K562 (cell line): ENCODE measurements around the gene MFAP1. TPM values are rescaled to one million over a fixed set of nuclear protein-coding genes. Genes with fewer than 3 reads are reported as not detected.
A peak's percentile ranks its signal among the peaks of the same experiment; 100 is the strongest.

Experiments used
- ATAC-seq: fragments of 200-7000 bp; cut with Tn5 transposase; 3 replicates; pipeline ENCODE4 v1.9.1; 2020; ENCODE audit warnings: moderate library complexity
- BruUV-seq: library from RNA; stranded (reverse); fragments of 400-500 nt; replicated peaks from 2 replicates; lab custom pipeline; 2021; lab: Mats Ljungman, UMichigan
- CTCF ChIA-PET: fragments of 300-600 bp; formaldehyde crosslinking; extraction: SDS; loops from one replicate; lab custom pipeline; 2021; ENCODE audit warnings: low intra/inter-chr PET ratio; lab: Yijun Ruan, JAX
- POLR2A ChIA-PET: fragments of 300-600, 350-650 bp; sonication (Branson Sonifier 250); formaldehyde crosslinking; extraction: SDS; loops from one replicate; lab custom pipeline; 2021; ENCODE audit warnings: antibody characterized with exemption, inconsistent platforms; lab: Yijun Ruan, JAX
- DNase-seq, 4 experiments: peaks; one replicate each; pipeline versions ENCODE4 v3.0.0 to v3.0.0-alpha.2; 2011 to 2018; ENCODE audit warnings: low spot score in 3 of 4, mixed read lengths in 3 of 4; ENCODE audit errors: extremely low read depth in 1 of 4
- FAIRE-seq: peaks from 2 replicates; lab custom pipeline; 2011; peaks lifted over from hg19 to GRCh38; lab: Jason Lieb, UNC
- H2AFZ ChIP-seq: 2 replicates; pipeline ENCODE4 v1.6.0; 2011; ENCODE audit warnings: low read depth, low read length, control low read depth, inconsistent platforms
- H3K27ac ChIP-seq: fragments of 200-600 bp; 3 replicates; pipeline ENCODE4 v1.8.0; 2011; ENCODE audit warnings: low read depth, mild to moderate bottlenecking, control low read depth, inconsistent platforms, low read length, moderate library complexity, mixed read lengths; ENCODE audit errors: extremely low read depth
- H3K27me3 ChIP-seq, 2 experiments: fragments of 300-600 bp in 1 of 2; 2 replicates in 1 of 2; 3 replicates in 1 of 2; pipeline versions ENCODE4 v1.6.0 to v1.8.0; 2011; ENCODE audit warnings: inconsistent platforms in 2 of 2, low read length in 2 of 2, mild to moderate bottlenecking in 1 of 2, mixed read lengths in 1 of 2, moderate library complexity in 1 of 2; ENCODE audit not compliant: control insufficient read depth in 2 of 2, insufficient read depth in 2 of 2
- H3K36me3 ChIP-seq: fragments of 300-600 bp; 3 replicates; pipeline ENCODE4 v1.8.0; 2011; ENCODE audit warnings: mild to moderate bottlenecking, low read length, inconsistent platforms; ENCODE audit not compliant: control insufficient read depth, insufficient read depth
- H3K4me1 ChIP-seq, 2 experiments: fragments of 200-600 bp in 1 of 2; replicated peaks in 1 of 2; 2 replicates in 1 of 2; 3 replicates in 1 of 2; pipeline versions ENCODE4 v1.5.1 to v1.8.0; 2011; ENCODE audit warnings: inconsistent platforms in 2 of 2, low read length in 2 of 2, mild to moderate bottlenecking in 1 of 2, mixed read lengths in 1 of 2, moderate library complexity in 1 of 2; ENCODE audit not compliant: control insufficient read depth in 2 of 2, insufficient read depth in 2 of 2
- H3K4me2 ChIP-seq: 2 replicates; pipeline ENCODE4 v1.6.1; 2011; ENCODE audit warnings: low read length, control low read depth, inconsistent platforms, mixed read lengths; ENCODE audit not compliant: insufficient read depth
- H3K4me3 ChIP-seq: fragments of 200-600 bp; sonication (generic), shearing (Covaris generic); 2 replicates; pipeline ENCODE4 v1.5.1; 2016; ENCODE audit warnings: control low read depth, inconsistent platforms
- H3K79me2 ChIP-seq: fragments of 200-600 bp; 3 replicates; pipeline ENCODE4 v1.8.0; 2011; ENCODE audit warnings: low read length, inconsistent platforms; ENCODE audit not compliant: control insufficient read depth, insufficient read depth
- H3K9ac ChIP-seq, 2 experiments: 2 replicates each; pipeline versions ENCODE4 v1.6.0 to v1.6.1; 2011; ENCODE audit warnings: low read depth in 2 of 2, low read length in 2 of 2, control low read depth in 1 of 2, inconsistent platforms in 1 of 2, mild to moderate bottlenecking in 1 of 2, mixed read lengths in 1 of 2; ENCODE audit not compliant: insufficient read depth in 1 of 2
- H3K9me1 ChIP-seq: one replicate; pipeline ENCODE4 v1.6.0; 2011; ENCODE audit warnings: inconsistent platforms, mild to moderate bottlenecking, low read length, moderate library complexity; ENCODE audit not compliant: control insufficient read depth, insufficient read depth
- H3K9me3 ChIP-seq: replicated peaks from 2 replicates; pipeline ENCODE4 v1.5.1; 2011; ENCODE audit warnings: low read depth, low read length, inconsistent platforms; ENCODE audit not compliant: control insufficient read depth, insufficient read depth
- H4K20me1 ChIP-seq: replicated peaks from 2 replicates; pipeline ENCODE4 v1.6.1; 2011; ENCODE audit warnings: low read length, inconsistent platforms, mixed read lengths; ENCODE audit not compliant: control insufficient read depth, insufficient read depth
- BRD9 ChIP-seq: fragments of 450-650 bp; IDR thresholded peaks from 2 replicates; pipeline ENCODE4 v1.6.1; 2018; ENCODE audit warnings: low read depth; ENCODE audit not compliant: partially characterized antibody
- CBX8 ChIP-seq: fragments of 200-600 bp; sonication (generic); IDR thresholded peaks from 2 replicates; pipeline ENCODE4 v1.6.1; 2012; ENCODE audit warnings: borderline replicate concordance, mixed run types, low read depth, mild to moderate bottlenecking, moderate library complexity, mixed read lengths, low read length, control low read depth, inconsistent platforms; ENCODE audit not compliant: poor library complexity, severe bottlenecking; ENCODE audit errors: extremely low read depth
- EP400 ChIP-seq: fragments of 450-650 bp; IDR thresholded peaks from 2 replicates; pipeline ENCODE4 v1.6.1; 2017; ENCODE audit warnings: antibody characterized with exemption, mild to moderate bottlenecking, moderate library complexity
- POLR2AphosphoS5 ChIP-seq: IDR thresholded peaks from 2 replicates; pipeline ENCODE4 v1.6.1; 2011; ENCODE audit warnings: mild to moderate bottlenecking, low read depth, low read length, moderate library complexity; ENCODE audit not compliant: control insufficient read depth, insufficient read depth
- RBM14 ChIP-seq: fragments of 200-400 bp; formaldehyde crosslinking; IDR thresholded peaks from 2 replicates; pipeline ENCODE4 v1.6.1; 2018; ENCODE audit warnings: low read depth, mild to moderate bottlenecking, low read length, moderate library complexity, borderline replicate concordance; ENCODE audit not compliant: insufficient read depth
- TCF3 ChIP-seq: sonication (generic); formaldehyde crosslinking; IDR thresholded peaks from 2 replicates; pipeline ENCODE4 v1.4.0; 2020; ENCODE audit warnings: mild to moderate bottlenecking, missing genetic modification reagents
- ZNF668 ChIP-seq: fragments of 250-450 bp; sonication (Bioruptor Pico); IDR thresholded peaks from 2 replicates; pipeline ENCODE4 v1.8.0; 2022; ENCODE audit warnings: mild to moderate bottlenecking, inconsistent platforms
- WGBS: fragments of 100-300 bp; shearing (Covaris generic); methylation state at CpG from one replicate; pipeline ENCODE4 v1.1.6; 2016; ENCODE audit warnings: low coverage, mixed read lengths; ENCODE audit not compliant: insufficient coverage; ENCODE audit errors: missing lambda C conversion rate; 5-methylcytosine and 5-hydroxymethylcytosine counted together
- in situ Hi-C: fragments of 300-500 bp; cut with MboI; formaldehyde crosslinking; loops from 4 replicates; pipeline ENCODE4 v1.15.0; 2018; ENCODE audit warnings: inconsistent platforms, mixed read lengths
- intact Hi-C: fragments of 100-400 bp; cut with micrococcal nuclease; formaldehyde crosslinking; loops from 2 replicates; pipeline ENCODE4 v1.14.2; 2022
- polyA plus RNA-seq, 8 experiments: library from polyadenylated mRNA; depleted of rRNA in 4 of 8; stranded (reverse) in 5 of 8; unstranded in 3 of 8; fragments of >200 nt; fragmentation: Nextera tagmentation in 2 of 8; fragmentation: Illumina TruSeq in 1 of 8; extraction: Ambion mirVana in 2 of 8; extraction: Trizol in 1 of 8; gene quantifications; 2 replicates each; pipeline versions ENCODE4 v1.2.1 to v1.2.3, GENCODE V29; 2011 to 2014; ENCODE audit warnings: inconsistent platforms in 1 of 8, missing spikeins in 1 of 8
- total RNA-seq, 7 experiments: library from RNA; depleted of rRNA in 6 of 7; stranded (reverse); fragments of >200 nt in 6 of 7; fragmentation: Illumina TruSeq in 2 of 7; extraction: Trizol in 2 of 7; gene quantifications; 2 replicates each; pipeline versions ENCODE4 v1.2.1 to v1.2.3, GENCODE V29; 2011 to 2021; ENCODE audit warnings: low replicate concordance in 1 of 7
- TF ChIP-seq, protein P1 (sequence below): fragments of 250-450 bp; sonication (Bioruptor Pico); IDR thresholded peaks from 2 replicates; pipeline ENCODE4 v1.4.0; 2020

The MFAP1 gene
- total and polyA plus RNA-seq, 9 of the 15 experiments (the other 6 are each of a cell fraction or from before 2014, with no cell fraction given): 34.9 to 64.1 (median 48.2) TPM

DNA sequence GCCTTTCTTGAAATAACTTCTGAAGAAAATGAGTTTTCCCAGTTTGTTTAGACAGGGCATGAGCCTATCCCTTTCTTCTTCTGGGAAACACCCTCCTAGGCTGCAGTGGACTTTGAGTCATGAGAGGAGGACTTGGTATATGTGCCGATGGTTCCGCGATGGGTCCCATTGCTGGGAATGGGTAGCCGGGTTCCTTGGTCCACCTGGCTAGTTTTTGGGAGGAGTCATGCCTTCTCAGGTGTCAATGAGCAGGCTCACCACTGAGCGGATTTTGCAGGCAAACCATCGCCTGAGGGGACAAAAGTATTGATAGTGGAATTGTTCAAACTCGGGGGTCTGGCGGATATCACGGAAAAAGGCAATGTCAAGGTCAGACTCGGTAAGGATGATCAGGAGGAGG, 49.2 kb upstream of the MFAP1 start:
- H3K36me3 ChIP-seq: peaks cover 64% of the 10 kb centered on the region
- no peak overlapping the region for H3K4me2 ChIP-seq
- ATAC-seq: no peak
- H4K20me1 ChIP-seq: no peaks in the 10 kb centered on the region
- WGBS: 95% methylated on average over 9 of the region's 10 CpGs
- H3K4me3 ChIP-seq: no peak overlapping the region
- BruUV-seq: no TSS peak
- no peak overlapping the region for H2AFZ ChIP-seq
- in situ Hi-C loops: no loop called here
- ChIA-PET CTCF (interaction anchor here (2.2 kb wide), 1 partner anchor 192 kb away, joined by 21 read pairs; no protein-coding TSS in a partner anchor), POLR2A (interaction anchor here (0.8 kb wide), 1 partner anchor 21 kb away, joined by 3 read pairs; no protein-coding TSS in a partner anchor)
- peaks cover 5% of the 10 kb centered on the region for H3K9me1 ChIP-seq
- intact Hi-C loops: no loop called here
- no peak overlapping the region for H3K27ac ChIP-seq
- no peak overlapping the region for H3K9ac ChIP-seq
- no peak for DNase-seq
- H3K27me3 ChIP-seq: no peaks in the 10 kb centered on the region
- no peak for FAIRE-seq
- H3K9me3 ChIP-seq: no peaks in the 10 kb centered on the region
- no peaks in the 10 kb centered on the region for H3K79me2 ChIP-seq
- no peak for TF ChIP-seq CBX8
- TF ChIP-seq POLR2AphosphoS5: peak; percentile 15; the same call in 1 of the 2 replicates
- TF ChIP-seq EP400: no peak
- TF ChIP-seq ZNF668 (CRISPR knock-in tag): no peak
- no peak for TF ChIP-seq TCF3 (CRISPR knock-in tag)
- TF ChIP-seq, protein P1, sequence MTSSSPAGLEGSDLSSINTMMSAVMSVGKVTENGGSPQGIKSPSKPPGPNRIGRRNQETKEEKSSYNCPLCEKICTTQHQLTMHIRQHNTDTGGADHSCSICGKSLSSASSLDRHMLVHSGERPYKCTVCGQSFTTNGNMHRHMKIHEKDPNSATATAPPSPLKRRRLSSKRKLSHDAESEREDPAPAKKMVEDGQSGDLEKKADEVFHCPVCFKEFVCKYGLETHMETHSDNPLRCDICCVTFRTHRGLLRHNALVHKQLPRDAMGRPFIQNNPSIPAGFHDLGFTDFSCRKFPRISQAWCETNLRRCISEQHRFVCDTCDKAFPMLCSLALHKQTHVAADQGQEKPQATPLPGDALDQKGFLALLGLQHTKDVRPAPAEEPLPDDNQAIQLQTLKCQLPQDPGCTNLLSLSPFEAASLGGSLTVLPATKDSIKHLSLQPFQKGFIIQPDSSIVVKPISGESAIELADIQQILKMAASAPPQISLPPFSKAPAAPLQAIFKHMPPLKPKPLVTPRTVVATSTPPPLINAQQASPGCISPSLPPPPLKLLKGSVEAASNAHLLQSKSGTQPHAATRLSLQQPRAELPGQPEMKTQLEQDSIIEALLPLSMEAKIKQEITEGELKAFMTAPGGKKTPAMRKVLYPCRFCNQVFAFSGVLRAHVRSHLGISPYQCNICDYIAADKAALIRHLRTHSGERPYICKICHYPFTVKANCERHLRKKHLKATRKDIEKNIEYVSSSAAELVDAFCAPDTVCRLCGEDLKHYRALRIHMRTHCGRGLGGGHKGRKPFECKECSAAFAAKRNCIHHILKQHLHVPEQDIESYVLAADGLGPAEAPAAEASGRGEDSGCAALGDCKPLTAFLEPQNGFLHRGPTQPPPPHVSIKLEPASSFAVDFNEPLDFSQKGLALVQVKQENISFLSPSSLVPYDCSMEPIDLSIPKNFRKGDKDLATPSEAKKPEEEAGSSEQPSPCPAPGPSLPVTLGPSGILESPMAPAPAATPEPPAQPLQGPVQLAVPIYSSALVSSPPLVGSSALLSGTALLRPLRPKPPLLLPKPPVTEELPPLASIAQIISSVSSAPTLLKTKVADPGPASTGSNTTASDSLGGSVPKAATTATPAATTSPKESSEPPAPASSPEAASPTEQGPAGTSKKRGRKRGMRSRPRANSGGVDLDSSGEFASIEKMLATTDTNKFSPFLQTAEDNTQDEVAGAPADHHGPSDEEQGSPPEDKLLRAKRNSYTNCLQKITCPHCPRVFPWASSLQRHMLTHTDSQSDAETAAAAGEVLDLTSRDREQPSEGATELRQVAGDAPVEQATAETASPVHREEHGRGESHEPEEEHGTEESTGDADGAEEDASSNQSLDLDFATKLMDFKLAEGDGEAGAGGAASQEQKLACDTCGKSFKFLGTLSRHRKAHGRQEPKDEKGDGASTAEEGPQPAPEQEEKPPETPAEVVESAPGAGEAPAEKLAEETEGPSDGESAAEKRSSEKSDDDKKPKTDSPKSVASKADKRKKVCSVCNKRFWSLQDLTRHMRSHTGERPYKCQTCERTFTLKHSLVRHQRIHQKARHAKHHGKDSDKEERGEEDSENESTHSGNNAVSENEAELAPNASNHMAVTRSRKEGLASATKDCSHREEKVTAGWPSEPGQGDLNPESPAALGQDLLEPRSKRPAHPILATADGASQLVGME (CRISPR knock-in tag): no peak
- no peak for TF ChIP-seq BRD9
- TF ChIP-seq RBM14: no peak
- no peaks in the 10 kb centered on the region for H3K4me1 ChIP-seq
